AG08396 (cell line): ENCODE data around the gene ROCK2.

Experiments used
- DNase-seq: peaks from one replicate; pipeline ENCODE4 v3.0.0; 2012; ENCODE audit warnings: low spot score, mixed read lengths

The ROCK2 gene

DNA sequence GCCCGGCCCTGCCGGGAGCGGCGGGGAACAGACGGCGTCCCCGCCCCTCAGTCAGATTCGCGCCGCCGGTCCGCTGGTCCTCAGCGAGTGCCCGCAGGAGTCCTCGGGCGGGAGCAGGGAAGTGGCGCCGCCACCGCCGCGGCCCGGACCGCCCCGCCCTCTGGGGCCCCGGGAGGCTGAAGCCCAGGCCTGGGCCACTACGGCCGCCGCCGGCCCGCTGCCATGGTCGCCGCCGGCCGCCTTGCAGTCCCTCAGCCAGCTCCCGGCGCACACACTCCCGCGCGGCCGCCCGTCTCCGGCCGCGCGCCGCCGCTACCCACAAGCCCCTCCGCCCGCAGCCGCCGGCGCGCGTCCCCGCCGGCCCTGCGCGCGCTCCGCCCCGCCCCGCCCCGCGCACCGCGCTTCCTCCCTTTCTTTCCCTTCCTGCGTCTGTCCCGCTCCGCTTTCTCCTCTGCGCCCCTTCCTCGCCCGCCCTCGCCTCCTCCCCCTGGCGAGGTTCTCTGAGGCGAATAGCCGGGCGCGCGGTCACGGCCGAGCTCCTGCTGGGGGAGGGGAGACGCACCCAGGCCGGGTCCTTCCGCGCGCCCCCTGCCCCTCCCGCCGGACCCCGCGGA is at the start of gene ROCK2:
Gene ROCK2, minus strand, starts transcription at position 295 of the 614 bp plus-strand sequence. CDS start 500 bp downstream, outside the sequence.
- peak; percentile 91 for DNase-seq

DNA sequence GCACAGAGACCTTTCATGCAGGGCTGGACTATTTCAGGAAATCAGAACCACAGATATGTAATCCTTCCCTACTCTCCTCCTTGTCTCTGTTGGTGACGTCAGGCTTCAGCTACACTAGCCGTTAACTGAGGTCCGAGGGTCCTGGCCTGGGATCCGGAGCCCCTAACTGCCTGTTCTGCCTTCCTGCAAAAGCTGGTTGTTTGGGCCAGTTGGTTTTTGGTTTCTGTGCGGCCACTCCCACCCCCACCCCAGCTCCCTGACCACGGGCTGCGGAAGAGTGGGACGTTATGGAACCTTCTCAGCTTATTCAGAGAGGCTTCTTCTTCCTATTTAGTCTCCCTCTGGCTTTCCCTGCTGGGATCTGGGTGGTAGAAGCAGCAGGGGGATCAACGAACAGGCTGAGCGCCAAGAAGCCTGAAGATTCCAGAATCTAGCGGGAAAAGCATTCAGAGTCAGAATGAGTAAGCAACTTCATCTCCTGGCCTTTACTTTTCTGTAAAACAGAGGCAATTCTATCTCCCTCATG is 49.3 kb upstream of the ROCK2 start:
- no peak for DNase-seq

DNA sequence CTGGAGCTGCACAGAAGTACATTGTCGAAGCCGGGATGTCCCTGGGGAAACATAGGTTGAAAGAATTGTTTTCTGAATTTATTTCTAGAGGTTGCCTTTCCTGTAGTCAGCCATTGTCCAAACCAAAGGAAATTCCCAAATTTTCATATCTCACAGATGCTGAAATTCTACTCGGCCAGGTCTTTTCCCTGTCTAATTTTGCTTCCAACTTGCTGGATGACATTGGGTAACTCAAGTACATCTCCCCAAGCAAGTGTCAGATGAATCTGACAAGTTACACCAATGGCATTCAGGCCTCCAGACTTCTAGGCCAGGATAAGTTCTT is 47.5 kb upstream of the ROCK2 start:
- no peak for DNase-seq

DNA sequence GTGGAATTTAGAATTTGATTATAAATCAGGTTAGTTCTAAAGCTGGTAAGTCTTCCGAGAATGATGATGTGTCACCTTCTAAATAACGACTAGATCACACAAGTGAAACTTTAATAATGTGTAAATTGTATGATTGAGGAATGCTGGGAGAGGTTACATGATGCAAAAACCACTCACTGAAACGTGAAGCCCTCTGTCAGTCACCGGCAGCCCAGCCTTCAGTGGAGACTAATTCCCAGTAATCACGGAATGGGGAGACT is 45.9 kb upstream of the ROCK2 start:
- DNase-seq = no peak

DNA sequence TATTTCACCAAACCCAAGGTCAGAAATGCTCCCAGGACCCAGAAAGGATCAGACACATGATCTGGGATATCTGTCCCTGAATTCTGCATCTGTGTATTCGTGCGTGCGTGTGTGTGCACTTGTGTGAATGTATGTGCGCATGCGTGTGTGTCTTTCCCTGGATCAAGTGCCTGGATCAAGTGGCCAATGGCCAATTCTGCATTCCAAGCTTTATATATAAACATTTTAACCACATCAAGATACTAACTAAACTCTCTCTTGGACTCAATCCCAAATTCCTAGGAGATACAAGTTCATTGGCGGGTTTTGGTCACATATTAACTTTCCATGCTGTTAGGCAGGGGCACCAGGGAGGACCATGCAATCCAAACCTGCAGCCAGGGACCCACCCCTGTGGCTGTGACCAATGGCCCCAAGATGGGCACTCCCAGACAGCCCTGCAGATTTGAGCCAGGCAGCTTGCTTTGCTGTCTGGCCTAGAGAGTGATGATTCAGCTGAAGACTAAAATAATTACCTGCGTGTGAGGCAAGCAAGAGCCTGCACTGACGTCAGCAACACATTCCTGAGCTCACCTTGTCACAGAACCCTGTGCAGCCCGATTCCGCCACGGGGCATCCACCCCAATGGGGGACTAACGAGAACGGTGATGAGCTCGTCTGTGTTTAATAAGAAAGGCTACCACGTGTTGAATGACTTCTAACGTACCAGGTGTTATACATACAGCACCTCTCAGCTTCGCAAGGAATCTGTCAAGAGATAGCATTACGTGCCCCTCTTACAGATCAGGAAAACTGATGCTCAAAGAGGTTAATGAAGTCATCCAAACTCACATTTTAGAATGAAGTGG is 45.3 kb upstream of the ROCK2 start:
- DNase-seq = peak; percentile 80

DNA sequence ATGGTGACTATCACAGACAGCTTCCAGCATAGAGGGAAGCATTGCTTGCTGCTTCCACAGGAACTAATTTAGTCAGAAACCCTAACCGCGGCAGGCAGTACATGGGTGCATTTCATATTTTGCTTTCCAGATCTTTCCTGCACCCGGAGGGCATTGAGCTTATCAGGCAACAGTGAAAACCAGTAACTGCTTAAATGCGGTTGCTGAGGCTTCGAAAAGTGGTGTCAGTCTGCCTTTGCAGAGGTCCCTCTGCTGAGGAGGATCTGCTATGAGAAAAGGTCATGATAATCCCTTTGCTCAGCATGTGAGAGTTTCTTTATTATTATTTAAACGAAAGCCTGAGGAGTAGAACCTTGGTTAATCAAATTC is 44.6 kb upstream of the ROCK2 start:
- no peak for DNase-seq

DNA sequence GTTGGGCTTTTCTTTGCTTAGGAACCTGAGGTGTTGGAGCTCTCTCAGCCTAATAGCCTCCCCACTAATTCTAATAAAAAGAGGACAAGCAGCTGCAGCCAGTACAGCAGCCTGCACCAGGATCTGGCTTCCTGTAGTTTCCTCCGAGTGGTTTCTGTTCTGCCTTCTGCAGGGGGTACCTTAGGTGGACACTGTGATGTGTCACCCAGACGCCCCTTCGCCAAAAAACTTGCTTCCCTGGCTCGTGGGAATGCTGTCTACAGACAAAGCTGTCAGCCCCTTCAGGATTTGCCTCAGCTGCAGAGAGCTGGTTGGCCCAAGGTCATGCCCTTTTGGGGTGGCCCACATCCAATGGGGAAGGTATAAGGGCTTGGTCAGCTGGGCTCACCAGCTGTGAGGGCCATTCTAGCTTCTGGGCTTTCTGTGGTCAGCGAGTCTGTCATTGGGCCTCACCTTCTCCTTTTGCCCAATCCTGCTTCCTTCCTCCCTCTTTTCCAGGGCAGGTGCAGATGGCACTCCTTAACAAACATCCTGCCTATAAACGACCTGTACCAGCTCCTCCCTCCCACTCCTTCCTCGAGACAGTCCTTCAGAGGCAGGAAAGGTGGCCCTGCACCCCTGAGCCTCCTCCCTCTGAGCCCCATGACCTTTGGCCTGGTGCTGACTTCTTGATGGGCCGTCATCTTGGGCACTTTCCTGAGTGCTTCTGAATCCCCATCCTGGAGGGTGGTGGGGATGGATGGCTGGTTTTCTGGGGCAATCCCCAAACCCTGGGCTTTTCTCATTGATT is 44.0 kb upstream of the ROCK2 start:
- no peak for DNase-seq

DNA sequence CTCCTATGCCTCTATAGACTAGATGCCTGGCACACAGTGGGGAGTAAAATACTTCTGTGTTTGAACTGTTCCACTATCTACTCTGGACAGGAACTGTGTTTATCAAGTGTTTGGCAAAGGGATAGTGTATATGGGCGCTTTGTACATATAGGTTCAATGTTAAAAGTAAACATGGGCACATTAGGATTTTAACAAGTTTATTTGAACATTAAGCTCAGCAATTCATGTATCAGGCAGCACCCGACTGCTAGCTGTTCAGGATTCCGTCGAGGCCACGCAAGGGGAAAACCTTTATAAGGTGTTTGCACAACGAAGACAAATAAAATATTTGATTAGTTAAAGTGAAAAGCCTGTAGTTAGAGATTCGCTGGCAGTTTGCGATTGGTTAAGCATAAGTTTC is 43.4 kb upstream of the ROCK2 start:
- DNase-seq = no peak

DNA sequence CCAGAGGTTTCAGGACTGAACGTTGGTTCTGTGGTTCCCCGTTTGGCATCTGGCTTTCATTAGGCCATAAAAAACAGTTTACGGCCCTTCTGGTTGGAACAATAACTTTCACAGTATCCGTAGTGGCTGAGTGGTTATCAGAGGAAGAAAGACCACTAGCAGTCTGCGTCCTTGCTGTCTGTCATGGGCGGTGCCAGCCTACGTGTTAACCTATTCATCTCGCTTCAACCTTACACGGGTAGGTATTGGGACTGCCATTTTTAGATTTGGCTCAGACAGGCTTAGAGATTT is 42.6 kb upstream of the ROCK2 start:
- DNase-seq = no peak

DNA sequence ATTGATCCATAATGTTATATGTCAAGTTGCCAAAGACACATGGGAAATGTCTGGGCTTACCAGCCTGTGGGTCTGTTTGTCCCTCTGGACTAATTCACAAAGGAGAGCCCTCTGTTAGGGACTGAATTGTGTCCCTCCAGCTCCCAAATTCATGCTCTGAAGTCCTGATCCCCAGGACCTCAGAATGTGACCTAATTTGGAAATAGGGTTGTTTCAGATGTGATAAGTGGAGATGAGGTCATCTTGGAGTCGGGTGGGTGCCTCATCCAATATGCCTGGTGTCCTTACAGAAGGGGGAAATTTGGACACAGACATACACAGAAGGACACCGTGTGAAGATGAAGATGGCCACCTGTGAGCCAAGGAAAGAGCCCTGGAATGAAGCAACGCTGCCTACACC is 41.4 kb upstream of the ROCK2 start:
- no peak for DNase-seq

DNA sequence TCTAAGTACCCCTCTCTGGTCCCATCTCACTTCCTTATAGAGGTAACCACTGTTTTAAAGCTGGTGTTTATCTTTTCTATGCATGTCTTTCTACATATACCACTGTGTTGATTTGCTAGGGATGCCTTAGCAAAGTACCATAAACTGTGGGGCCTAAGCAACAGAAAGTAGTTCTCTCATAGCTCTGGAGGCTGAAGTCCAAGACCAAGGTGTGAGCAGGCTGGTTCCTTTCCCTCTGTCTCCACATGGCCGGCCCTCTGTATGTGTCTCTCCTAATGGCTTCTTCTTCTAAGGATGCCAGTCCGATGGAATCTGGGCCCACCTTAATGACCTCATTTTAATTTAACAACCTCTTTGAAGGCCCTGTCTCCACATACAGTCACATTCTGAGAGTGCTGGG is 40.8 kb upstream of the ROCK2 start:
- DNase-seq = no peak

DNA sequence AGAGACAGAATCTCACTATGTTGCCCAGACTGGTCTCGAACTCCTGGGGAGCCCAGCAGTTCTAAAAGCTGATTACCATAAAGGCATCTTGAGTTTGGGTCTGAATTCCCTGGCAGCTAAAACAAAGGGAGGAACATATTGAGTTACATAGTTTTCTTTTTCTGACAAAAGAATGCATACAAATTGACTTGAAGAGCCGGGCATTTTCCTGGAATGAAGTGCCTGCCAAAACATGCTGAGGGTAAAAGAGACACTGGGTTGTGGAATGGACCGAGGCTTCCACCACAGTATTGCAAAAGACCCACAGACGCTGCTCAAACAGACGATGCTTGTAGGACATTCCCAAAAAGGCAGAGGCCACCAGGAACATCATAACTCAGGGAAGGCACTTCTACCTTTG is 35.1 kb upstream of the ROCK2 start:
- DNase-seq = peak; percentile 32

DNA sequence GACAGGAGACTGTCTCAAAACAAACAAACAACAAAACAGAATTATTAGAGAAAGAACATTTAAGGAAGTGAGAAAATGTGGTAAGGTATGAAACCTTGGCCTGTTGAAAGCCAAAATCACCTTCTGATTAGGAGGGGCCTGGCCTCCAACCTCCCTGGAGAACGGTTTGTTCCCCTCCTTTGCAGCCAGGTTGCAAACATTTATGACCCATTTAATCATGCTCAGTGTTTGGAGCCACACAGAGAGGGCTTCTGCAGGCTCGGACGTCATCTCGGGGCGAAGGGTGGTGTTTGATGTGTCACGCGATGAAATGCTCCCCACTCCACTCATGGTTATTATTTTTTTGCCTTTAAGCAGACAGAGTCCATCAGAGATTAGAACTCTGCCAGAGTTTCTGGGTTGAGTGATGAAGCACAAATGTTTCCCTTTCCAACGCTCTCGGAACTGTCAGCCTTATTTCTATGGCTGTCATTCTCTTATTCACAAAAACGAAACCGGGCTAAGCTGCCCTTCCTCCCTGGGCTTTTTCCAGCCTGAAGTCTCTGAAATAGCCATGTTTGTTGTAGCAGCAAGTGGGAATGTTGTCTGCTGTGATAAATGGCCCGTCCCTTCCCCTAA is 33.6 kb upstream of the ROCK2 start:
- DNase-seq = peak; percentile 50

DNA sequence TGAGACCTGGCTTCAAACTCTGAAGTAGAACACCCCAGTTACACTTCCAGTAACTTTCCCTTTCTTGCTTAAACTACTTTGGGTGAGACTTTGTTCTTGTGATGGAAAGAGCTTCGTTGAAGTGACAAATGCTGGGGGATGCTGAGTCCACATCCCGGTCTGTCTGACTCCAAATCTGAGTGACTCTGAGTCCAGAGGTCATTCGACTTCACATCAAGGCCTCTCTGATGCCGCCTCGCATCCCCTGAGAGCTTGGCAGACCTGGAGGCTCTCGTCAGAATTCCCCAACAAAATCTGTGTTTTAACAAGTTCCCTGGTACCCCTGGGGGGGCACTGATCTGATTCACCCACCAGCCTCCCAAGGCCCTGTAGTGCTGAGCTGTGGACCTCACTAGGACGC is 31.6 kb upstream of the ROCK2 start:
- DNase-seq = no peak

DNA sequence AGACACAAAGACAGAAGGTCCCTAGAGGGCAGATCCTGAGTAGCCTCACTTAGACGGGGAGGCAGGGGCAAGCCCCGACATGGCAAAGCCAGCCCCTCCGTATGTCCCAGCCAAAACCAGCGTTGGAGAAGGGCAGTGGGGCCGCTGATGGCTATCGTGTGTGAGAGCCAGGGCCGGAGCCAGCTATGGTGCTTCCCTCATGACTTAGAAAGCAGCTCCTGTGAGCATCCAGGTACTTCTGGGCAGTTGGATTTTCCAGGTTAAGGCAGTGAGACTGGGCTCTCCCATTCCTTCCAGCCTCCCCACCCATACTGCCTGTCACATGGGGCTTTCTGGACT is 31.2 kb upstream of the ROCK2 start:
- DNase-seq = no peak

DNA sequence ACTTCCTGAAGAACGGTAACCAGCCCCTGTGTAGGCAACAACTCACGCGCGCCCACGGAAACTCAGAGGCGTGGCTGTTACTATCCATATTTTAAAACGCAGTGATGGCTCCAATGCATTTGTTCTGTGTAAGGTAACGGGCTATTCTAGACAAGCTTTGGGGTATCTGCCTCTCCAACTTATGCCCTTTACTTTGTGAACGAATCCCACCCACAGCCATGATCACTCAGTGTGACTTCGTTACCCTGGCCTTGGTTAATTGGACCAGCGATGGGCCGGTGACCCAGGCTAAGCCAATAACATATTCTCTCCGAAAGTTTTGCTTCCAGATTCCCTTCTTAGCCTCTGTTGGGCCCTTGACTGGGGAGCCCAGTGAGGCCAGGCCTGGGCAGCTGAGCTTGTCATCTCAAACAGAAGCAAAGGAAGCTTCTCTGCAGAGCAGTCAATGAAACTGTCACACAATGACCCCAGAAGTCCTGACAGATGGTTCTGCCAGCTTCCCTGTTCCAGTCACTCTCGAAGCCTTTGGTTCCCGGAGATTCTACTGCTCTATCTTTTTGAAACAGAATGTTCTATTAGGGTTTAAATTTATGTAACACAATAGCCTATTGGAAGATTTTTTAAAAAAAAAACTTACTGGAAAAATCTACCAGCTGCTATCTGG is 30.7 kb upstream of the ROCK2 start:
- no peak for DNase-seq

DNA sequence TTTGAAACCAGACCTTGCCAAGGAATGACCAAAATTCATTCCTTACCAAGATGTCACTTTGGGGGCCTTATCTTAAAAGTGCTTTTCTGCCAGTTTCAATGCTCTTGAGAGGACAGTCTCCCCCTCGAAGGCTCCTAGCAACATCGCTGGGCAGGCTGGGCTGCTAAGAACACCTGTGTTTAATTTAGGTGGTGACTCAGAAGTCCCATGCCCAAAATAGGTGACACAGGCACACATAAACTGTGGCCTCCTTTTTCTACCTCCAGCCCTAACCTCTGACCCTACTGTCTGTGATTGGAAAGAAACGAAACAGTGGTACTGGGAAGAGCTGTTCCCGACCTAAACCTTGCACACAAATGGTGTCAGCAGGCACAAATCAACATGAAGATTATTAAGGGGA is 28.7 kb upstream of the ROCK2 start:
- no peak for DNase-seq

DNA sequence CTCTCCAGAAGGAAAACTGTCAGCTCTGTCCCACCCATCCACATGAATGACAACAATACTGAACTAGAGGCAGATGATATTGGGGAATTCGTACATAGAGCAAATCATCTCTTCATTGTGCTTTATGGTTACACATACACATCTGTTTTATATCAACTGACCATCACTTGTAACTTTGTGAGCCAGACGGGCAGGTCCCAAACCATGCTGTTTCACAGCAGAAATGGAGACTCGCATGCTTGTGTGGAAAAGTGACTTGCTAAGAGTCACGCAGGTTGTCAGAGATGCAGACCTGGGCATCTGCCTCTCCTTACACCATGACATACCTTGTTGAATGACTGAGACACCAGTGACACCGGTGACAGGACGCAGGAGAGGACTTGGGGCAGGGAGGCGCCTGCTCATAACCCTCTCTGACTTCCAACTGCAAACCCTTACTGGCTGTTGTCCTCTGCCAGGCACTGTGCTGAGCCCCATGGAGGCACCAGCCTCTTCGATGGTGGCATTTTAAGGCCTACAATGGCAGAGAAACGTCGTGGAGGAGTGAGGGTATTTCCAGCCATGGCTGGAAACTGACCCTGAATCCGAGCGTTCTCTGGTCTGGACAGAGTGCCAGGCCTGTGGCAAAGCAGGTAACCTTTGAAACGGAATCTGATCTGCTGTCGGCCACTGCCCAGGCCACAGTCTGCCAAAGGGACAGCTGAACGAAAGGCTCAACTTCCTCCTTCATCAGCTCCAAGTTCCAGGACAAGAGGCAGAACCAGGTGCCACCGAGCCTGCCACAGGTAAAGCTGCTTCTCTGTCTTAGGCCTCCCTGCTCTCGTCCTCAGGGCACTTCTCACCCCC is 26.9 kb upstream of the ROCK2 start:
- no peak for DNase-seq

DNA sequence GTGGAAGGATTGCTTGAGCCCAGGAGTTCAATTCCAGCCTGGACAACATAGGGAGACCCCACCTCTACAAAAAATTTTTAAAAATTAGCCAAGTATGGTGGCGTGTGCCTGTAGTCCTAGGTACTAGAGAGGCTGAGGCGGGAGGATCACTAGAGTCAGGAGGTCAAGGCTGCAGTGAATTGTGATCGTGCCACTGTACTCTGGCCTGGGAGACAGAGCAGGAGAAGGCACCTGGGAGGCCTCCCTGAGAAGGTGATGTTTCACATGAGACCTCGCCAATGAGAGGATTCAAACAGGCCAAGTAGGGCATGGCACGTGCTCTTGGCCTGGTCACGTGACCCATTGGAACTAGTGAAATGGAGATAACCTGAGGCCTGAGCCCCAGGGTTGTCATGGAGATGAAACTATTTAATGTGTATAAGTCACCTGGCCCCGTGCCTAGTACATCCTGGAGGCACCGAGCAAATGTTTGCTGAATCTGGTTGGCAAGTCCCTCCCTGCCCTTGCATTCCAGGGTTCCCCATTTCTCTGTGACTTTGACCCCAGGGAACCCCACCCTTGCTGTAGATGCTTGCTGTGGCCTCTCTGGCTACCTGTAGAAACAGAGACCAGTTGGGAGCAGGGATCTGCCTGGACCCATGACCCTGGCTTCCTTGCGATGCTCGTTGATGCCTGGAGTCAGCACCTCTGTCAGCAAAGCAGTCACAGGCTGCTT is 26.1 kb upstream of the ROCK2 start:
- no peak for DNase-seq

DNA sequence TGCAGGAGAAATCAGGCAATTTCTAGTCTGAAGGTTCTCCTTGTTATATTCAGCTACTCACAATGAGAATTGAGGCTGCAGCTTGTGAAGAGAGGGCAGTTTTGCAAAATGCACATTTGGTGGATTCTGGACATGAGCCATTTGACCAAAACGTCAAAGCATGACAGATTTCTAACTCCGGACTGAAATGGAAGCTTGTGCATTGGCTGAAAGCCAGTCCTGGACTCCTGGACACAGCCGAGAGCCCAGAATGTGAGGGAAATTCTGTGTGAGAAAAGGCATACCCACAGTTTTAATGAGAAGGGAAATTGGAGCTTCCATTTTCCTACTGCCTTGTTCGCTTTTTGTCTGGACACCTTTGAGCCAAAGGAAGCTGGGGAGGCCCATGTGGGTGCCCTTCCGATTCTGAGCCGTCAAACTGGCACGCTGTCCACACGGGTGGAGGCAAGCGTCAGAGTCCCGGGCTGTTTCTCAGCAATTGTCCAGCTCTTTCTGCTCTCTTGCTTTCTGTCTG is 23.7 kb upstream of the ROCK2 start:
- DNase-seq = peak; percentile 39
